GM18511 (cell line): ENCODE results near the gene DSCAM.

Source experiments
- ATAC-seq: cut with Tn5 transposase; IDR thresholded peaks from one replicate; pipeline ENCODE4 v1.9.1; 2021; ENCODE audit warnings: mild to moderate bottlenecking, moderate library complexity; ENCODE audit not compliant: unreplicated experiment

Gene DSCAM

GRCh38 chr21:40770435-40771055, 76.4 kb downstream of the DSCAM start:
- no peak for ATAC-seq

DNA sequence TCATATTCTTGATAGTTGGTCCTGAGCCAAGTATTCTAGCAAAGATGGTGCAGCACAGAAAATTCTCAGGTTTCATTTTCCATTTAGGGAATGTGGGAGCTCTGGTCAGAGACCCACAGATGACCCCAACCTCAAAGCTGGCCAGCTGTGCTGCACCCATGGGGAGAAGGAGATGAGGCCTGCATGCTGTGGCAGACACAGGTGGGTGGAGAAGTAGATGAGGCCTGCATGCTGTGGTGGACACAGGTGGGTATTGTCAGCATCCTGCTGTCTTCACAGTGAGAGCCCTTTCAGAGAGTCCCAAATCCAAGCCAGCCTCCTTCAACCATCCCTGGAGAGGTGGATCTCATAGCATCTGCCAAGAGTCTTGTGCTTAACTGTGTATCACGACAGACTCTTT, 77.7 kb downstream of the DSCAM start:
- ATAC-seq = no peak

DNA sequence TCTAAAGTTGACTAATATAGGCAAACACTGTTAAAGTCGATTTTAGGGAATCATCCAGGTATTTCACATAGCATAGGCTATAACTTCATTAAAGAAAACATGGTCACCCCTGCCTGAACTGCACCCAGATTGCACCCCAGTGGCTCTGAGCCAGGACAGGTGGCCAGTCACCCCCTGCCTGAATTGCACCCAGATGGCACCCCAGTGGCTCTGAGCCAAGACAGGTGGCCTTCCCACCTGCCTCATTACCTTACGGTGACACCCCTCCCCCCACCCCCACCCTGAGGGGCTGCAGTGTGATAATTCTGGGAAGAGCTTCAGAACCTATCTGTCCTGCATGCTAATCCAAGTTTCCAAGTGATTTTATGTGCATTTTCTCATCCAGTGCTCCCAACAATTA, 78.9 kb downstream of the DSCAM start:
- ATAC-seq = no peak

DNA sequence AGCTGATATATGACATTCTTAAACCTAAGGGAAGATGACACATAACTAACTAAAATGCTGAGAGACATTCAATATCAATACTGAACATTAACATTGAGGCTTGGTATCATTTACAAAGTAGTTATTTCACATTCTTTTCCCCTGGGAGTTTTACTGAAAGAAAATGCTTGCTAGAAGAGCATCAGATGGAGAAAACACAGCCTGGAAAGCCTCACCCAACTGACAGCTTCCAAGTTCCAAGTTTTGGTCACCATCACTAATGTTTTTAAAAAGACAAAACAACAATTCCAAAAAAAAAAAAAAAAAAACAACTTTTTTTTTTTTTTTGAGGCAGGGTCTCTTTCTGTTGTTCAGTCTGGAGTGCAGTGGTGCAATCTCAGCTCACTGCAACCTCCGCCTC, 80.6 kb downstream of the DSCAM start:
- ATAC-seq = no peak

GRCh38 chr21:40765811-40766210, 81.1 kb downstream of the DSCAM start:
- ATAC-seq = no peak

GRCh38 chr21:40760821-40761220, 86.1 kb downstream of the DSCAM start:
- no peak for ATAC-seq

GRCh38 chr21:40759061-40759460, 87.9 kb downstream of the DSCAM start:
- ATAC-seq = no peak

DNA sequence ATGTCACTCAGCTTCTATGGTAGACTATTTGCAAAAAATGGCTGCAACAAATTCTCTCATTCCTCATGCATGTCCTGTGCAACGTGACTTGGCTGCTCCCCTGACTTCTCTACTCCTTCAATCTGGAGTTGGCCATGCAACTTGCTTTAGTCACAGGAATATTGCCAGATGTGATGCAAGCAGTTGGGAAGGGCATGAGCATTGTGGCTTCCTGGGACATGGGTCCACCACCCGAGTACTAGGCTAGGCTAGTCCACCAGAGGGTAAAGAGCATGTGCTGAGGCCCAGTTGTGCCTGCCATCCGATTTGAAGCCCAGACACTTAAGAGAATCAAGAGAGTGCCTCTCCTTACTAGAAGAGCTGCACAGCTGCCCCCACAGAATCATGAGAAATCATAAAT, 89.6 kb downstream of the DSCAM start:
- no peak for ATAC-seq

GRCh38 chr21:40754466-40754865, 92.5 kb downstream of the DSCAM start:
- no peak for ATAC-seq

DNA sequence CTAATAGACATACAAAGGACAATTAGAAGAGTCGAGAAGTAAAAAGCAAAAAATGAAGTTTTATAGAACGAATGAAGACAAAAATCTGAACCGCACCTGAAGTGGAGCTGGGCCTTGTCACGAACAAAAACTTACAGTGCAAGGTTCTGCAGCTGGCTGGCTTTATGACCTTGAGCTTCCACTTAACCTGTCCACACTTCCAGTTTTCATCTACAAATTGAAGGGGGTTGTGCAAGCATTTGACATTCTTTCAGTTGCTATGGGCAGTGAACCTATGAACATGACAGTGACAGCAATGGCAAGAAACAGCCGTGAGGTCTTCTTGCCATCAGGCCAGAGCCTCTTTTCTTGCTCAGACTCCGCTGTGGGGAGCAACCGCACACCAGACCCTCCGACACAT, 93.2 kb downstream of the DSCAM start:
- no peak for ATAC-seq

DNA sequence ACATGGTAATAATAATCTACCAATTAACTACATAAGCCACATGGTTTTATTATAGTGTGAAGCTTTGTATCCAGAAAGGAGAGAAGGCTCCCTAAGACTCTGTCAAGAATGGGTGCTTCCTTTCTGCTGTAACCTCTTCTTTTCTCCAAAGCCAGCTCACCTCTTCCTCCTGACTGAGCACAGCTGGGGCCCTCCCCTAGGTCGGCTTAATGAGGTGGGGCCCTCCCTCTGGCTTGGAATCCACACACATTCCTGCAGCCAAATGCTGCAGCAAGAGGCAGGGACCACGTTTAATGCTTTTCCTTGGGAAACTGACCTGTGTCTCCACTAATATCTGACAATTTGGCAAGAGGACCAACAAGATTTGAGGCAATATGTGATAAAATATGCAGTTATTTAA, 94.8 kb downstream of the DSCAM start:
- no peak for ATAC-seq

GRCh38 chr21:40751221-40751620, 95.7 kb downstream of the DSCAM start:
- ATAC-seq = no peak

DNA sequence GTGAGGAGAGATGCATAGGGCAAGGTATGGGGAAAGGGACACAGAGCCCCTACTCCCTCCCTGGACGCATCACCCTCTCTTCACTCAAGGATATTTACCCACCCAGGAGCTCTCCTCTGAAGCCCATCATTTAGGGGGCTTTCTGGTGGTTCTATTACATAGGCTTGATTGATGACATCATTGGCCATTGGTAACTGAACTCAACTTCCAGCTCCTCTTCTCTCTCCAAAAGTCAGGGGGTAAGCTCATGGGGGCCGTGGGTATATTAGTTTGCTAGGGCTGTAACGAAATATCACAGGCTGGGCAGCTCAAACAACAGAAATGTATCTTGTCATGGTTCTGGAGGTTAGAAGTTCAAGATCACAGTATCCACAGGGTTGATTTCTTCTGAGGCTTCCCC, 110.8 kb downstream of the DSCAM start:
- ATAC-seq = no peak

GRCh38 chr21:40733024-40733397, 113.9 kb downstream of the DSCAM start:
- ATAC-seq = no peak

DNA sequence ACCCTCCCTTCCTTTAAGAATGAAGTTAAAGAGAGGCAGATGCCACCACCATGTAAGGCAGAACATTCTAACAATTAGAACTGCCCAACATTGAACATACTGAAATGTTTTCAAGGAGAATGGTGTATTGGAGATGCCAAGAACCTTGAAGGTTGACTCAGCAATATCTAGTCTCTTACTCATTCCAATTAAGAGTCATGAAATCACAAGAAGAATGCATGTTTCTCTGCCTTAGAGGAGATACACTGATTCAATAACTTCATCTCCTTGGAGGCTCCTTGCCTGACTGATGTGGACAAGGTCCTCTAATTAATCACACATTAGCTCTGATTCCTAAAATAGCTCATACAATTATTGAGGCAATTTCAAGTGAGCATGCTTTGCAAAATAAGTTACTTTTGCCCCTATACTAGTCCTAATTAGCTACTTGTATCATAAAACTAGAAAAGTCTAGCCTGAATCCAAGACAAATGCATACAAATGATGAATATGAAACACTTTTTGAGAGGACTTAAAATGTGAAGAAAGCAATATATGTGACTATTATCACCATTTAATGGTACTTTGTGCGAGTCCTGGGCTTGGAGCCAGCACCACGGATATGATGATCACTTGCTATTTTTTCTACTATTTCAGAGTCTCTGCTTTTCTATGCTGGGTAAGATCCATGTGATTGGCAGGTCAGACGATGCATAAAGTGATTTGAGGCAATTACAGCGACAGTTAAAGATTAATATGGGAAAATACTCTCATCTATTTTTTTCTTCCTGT, 114.5 kb downstream of the DSCAM start:
- no peak for ATAC-seq

- no peak for ATAC-seq
Measured at GRCh38 chr21:40731206-40731605, 115.8 kb downstream of the DSCAM start.

GRCh38 chr21:40730426-40730800, 116.5 kb downstream of the DSCAM start:
- ATAC-seq = no peak

DNA sequence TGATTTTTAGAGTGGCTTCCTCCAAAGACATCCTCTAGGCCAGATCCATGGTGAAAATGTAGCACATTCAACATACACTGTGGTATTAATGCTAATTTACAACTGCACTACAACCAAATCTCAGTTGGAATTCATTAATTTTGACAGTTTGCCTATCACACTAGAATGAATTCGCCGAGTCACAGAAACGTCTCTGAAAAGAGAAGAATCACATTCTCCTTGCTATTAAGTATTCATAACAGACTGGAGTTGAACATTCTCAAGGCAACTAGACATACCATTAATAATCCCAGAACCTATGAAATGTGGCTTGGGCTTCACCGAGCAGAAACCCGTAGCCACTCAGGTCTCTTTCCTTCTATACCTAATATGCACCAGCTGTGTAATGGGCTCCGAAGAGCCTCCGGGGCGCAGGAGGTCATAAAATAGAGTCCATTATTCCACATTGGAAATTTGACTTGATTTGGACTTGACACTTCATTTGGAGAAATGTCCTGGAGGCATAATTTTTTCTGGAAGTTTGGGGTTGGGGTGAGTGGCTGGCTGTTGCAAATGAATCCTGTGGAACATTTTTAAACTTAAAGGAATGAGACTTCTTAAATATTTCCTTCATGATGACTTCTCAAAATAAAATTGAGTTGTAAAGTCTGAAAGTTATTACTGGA, 117.1 kb downstream of the DSCAM start:
- ATAC-seq = no peak

DNA sequence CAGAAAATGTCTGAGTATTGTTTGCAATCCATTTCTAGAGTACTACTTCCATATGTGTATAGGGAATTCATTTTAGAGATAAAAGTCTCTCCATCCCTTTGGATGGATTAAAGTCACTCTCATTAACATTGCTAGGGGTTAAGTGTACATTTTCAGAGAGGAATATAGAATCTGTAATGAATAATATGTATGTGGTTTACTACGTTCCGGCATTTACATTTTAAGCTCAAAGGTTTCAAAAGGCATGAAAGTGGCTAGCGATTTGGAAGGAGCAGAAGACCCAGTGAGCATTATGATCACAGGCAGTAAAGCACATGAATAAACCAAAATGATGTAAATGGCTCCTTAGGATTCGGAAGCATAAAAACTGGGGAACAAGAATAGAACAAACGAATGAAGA, 123.0 kb downstream of the DSCAM start:
- ATAC-seq = no peak

GRCh38 chr21:40723317-40723716, 123.6 kb downstream of the DSCAM start:
- ATAC-seq = no peak

GRCh38 chr21:40719615-40720014, 127.3 kb downstream of the DSCAM start:
- no peak for ATAC-seq

DNA sequence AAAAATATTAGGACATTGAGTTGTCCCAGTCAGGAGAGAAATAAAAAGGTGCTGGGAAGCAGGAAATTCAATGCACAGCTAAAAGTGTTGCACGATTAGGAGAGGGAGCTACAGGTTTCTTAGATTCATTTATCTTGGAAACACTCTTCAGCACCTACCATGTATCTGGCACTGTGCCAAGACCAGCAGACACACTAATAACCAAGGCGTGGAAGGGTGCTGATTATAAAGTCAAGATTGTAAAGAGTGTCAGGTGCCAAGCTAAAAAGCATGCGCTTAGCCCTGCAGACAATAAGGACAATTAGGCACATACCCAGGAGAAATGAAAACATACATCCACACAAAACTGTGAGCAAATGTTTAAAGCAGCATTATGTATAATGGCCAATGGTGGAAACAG, 129.9 kb downstream of the DSCAM start:
- no peak for ATAC-seq
